MM.1S (cell line): ENCODE measurements around the gene HCAR1.
"Not testable (repeated sequence)": the region's sequence is repeated elsewhere in the genome, so short reads cannot be mapped to it uniquely, and the experiment has no call there.

Source experiments
- EZH2 ChIP-seq: fragments of 300-600 bp; sonication (generic); optimal IDR thresholded peaks from 2 replicates; pipeline ENCODE3; 2017; ENCODE audit warnings: low read depth, mild to moderate bottlenecking, antibody characterized with exemption, low read length, mixed read lengths
- EZH2phosphoT487 ChIP-seq: fragments of 300-600 bp; sonication (generic); IDR thresholded peaks from 2 replicates; pipeline ENCODE4 v1.6.1; 2018; ENCODE audit warnings: antibody characterized with exemption, low read length
- TF ChIP-seq, protein P1 (sequence below): fragments of 300-600 bp; sonication (generic); IDR thresholded peaks from 2 replicates; pipeline ENCODE4 v1.5.1; 2016; ENCODE audit warnings: antibody characterized with exemption, low read length, mixed read lengths

DNA sequence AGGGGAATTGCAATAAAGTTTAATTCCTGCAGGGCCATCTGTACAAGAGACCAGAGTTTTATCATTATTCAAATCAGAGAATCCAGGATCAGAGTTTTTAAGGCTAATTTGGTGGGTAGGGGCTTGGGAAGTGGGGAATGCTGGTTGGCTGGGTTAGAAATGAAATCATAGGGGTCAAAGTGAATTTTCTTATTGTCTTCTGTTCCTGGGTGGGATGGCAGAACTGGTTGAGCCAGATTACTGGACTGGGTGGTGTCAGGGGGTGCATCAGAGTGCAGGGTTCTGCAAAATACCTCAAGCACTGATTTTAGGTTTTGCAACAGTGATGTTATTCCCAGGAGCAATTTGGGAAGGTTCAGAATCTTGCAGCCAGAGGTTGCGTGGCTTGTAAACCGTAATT, 33.7 kb downstream of the HCAR1 start:
- TF ChIP-seq, protein P1, sequence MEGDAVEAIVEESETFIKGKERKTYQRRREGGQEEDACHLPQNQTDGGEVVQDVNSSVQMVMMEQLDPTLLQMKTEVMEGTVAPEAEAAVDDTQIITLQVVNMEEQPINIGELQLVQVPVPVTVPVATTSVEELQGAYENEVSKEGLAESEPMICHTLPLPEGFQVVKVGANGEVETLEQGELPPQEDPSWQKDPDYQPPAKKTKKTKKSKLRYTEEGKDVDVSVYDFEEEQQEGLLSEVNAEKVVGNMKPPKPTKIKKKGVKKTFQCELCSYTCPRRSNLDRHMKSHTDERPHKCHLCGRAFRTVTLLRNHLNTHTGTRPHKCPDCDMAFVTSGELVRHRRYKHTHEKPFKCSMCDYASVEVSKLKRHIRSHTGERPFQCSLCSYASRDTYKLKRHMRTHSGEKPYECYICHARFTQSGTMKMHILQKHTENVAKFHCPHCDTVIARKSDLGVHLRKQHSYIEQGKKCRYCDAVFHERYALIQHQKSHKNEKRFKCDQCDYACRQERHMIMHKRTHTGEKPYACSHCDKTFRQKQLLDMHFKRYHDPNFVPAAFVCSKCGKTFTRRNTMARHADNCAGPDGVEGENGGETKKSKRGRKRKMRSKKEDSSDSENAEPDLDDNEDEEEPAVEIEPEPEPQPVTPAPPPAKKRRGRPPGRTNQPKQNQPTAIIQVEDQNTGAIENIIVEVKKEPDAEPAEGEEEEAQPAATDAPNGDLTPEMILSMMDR, result not testable (repeated sequence)
- TF ChIP-seq EZH2phosphoT487, EZH2: not testable (repeated sequence)
